NCI-H2107 (cell line): ENCODE measurements around the gene ANO7.

ENCODE experiments used
- DNase-seq: peaks from one replicate; lab custom pipeline; 2025; lab: John Stamatoyannopoulos, UW

ANO7 gene, protein sequence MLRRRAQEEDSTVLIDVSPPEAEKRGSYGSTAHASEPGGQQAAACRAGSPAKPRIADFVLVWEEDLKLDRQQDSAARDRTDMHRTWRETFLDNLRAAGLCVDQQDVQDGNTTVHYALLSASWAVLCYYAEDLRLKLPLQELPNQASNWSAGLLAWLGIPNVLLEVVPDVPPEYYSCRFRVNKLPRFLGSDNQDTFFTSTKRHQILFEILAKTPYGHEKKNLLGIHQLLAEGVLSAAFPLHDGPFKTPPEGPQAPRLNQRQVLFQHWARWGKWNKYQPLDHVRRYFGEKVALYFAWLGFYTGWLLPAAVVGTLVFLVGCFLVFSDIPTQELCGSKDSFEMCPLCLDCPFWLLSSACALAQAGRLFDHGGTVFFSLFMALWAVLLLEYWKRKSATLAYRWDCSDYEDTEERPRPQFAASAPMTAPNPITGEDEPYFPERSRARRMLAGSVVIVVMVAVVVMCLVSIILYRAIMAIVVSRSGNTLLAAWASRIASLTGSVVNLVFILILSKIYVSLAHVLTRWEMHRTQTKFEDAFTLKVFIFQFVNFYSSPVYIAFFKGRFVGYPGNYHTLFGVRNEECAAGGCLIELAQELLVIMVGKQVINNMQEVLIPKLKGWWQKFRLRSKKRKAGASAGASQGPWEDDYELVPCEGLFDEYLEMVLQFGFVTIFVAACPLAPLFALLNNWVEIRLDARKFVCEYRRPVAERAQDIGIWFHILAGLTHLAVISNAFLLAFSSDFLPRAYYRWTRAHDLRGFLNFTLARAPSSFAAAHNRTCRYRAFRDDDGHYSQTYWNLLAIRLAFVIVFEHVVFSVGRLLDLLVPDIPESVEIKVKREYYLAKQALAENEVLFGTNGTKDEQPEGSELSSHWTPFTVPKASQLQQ

DNA sequence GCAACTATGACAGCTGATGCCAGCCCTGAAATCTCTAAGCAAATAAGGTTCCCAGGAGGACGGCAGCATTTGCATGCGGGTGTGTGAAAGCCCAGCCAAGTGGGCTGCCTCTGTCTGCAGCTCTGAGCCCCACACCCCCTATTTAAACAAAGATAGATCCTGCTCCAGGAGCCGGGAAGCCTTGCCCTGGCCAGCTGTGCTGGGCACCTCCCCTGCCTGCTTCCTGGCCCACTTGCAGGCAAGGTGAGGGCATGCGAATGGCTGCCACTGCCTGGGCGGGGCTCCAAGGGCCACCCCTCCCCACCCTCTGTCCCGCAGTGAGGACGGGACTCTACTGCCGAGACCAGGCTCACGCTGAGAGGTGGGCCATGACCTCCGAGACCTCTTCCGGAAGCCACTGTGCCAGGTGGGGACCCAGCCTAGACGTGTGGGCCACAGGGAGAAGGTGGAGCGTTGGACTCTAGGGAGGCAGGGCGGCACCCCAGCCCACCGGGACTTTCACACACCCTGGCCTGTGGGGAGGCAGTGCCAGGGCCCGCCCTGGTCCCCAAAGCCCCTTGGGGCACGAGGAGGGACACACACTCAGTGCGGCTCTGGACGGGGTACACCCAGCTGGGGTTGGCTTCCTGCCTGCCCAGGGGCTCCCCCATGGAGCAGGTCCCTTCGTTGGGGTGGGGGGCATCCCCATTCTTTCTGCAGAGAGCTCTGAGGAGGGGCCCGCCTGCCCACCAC is at the start of gene ANO7:
ANO7 (plus strand) TSS at position 317 of the 732 bp plus-strand sequence. CDS start 1,387 bp downstream, outside the sequence.
- DNase-seq = no peak

DNA sequence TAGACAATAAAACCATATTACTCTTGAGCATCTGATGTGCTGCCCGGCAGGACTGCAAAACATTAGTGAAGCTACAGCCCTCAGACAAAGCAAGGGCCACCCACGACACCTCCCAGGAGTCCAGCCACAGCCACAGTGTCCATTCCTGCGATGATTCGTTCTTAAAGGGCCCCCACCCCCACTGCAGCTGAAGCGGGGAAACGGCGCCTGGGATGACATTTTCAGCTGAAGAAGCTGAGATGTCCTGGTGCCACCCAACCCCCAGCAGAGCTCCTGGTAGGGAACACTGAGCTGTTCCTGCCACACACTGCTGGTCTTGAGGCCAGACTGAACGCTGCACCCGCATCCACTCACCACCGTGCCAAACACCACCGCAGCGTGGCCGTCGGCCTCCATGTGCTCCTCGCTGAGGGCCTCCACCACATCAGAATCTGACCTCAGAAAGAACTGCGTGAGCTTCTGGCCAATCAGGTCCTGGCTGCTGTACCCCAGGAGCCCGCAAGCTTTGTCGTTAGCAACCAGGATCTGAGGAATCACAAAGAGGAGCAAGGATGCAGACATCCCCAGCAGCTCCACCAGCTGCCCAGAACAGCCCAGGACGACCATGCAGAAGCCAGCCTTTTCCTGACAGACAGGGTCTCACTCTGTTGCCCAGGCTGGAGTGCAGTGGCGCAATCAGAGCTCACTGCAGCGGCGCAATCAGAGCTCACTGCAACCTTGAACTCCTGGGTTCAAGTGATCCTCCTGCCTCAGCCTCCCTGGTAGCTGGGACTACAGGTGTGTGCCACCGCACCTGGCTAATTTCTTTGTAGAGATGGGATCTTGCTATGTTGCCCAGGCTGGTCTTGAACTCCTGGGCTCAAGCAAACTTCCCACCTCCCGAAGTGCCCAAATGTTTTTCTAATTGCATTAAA is 48.7 kb upstream of the ANO7 start:
- no peak for DNase-seq

DNA sequence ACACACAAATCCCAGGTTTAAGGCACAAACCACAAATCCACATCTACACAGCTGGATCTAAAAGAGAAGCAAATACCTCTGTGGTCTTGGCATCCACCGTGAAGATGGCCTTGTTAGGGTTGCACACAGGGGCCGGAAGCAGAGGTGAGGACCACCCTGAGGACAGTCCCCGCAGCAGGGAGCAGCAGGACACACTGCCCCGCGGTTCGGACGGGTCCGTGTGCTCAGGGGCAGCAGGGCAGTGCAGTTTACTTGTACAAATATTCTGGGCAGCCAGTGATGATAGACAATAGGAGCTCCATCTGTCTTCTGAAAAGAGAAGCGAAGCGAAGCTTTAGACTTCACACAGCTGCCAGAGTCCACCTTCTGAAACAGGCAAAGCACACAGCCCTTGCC is 48.0 kb upstream of the ANO7 start:
- no peak for DNase-seq

DNA sequence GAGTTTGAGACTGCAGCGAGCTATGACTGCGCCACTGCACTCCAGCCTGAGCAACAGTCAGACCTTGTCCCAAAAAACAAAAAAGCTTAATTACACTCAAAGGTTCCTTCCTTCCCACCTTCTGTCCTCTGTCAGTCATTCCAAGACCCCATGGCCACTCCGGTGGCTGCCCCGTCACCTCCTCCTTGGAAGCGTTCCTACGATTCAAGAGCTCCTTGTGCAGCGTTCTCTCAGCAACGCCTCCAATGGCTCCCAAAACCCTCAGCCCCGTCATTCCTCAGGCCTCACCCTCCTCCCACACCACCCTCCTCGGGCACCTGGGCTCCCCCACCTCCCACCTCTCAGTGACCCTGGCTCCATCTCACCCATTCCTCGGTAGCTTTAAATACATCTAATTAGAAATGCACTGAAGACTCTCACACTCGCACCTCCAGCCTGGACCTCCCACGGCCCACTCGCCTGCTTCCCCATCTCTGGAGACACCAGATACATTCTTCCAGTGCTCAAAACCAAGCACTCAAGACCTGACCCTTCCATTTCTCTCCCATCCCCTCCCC is 47.2 kb upstream of the ANO7 start:
- no peak for DNase-seq

DNA sequence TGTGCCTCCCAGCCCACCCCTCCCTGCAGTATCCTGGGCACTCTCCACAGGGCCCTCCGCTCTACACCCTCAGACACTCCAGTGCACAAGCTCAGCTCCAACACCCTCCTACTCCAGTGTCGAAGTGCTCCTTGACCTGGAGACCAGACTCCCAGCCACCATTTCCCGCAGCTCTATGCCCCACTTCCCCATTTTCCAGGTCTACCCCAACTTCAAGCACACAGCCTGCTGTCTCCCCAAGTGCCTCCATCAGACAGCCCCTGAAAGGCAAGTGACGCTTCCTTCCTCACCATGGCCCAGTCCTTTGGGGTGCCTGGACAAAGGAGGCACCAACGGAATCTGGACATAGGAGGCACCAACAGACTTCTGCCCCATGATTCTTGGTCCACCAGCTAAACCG is 46.4 kb upstream of the ANO7 start:
- no peak for DNase-seq

DNA sequence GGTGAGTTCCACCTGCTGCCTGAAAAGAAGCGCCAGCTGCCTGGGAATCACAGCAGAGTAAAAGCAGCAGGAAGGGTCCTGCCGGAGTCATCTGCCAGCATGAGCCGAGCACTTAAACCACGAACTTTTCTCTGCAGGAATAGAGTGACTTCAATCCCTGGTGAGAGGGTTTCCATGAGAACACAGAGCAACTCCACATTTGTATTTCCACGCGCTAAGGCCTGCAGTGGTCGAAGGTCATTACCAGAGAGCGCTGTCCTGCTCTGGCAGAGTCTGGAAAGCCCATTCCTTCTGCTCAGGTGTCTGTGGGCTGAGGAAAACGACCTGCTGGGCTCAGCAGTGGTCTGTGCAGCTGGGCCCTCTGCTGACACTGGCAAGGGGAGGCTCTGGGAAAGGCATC is 45.9 kb upstream of the ANO7 start:
- no peak for DNase-seq

DNA sequence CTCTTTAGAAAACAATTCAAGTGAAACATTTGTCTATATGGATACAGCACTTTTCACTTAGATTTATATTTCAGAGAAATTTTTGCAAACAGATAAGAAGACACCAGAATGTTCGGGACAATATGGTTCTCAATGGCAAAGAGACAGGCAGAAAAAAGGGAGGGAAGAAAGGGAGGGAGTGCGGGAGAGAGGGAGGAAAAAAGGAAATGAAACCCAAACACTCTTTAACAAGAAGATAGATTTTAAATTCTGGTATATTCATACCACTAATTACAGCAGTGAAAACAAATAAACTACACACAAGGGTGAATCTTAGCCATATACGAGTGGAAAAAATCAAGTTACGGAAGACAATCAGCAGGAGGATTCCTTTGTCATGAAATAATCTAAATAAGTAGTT is 42.2 kb upstream of the ANO7 start:
- no peak for DNase-seq

DNA sequence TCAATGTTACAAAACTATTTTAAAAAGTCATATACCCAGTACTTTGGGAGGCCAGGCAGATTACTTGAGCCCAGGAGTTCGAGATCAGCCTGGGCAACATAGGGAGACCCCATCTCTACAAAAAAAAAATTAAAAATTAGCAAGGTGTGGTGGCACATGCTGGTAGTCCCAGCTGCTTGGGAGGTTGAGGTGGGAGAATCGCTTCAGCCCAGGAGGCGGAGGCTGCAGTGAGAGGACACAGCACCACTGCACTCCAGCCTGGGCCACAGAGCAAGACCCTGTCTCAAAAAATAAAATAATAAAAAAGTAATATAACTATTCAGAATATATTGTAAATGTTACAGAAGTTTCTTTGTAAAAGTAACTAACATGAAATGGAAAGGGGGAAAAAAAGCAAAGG is 41.1 kb upstream of the ANO7 start:
- DNase-seq = no peak

DNA sequence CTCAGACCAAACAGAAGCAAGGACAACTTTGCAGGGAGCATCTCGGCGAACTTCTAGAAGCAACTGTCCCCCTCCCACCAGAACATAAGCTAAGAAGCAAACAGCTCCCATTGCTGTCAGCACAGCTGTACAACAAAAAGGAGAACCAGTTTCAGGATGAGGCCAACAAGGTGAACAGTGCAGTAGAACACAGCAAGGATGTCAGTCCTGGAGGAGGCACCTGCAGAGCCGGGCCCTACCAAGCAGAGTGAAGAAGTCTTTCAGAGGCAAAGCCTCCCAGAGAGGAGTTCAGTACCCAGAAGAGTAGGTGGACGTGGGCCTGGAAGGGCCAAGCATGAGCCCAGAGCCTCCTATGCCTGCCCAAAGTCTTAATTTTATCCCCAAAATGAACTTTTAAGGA is 40.2 kb upstream of the ANO7 start:
- no peak for DNase-seq

DNA sequence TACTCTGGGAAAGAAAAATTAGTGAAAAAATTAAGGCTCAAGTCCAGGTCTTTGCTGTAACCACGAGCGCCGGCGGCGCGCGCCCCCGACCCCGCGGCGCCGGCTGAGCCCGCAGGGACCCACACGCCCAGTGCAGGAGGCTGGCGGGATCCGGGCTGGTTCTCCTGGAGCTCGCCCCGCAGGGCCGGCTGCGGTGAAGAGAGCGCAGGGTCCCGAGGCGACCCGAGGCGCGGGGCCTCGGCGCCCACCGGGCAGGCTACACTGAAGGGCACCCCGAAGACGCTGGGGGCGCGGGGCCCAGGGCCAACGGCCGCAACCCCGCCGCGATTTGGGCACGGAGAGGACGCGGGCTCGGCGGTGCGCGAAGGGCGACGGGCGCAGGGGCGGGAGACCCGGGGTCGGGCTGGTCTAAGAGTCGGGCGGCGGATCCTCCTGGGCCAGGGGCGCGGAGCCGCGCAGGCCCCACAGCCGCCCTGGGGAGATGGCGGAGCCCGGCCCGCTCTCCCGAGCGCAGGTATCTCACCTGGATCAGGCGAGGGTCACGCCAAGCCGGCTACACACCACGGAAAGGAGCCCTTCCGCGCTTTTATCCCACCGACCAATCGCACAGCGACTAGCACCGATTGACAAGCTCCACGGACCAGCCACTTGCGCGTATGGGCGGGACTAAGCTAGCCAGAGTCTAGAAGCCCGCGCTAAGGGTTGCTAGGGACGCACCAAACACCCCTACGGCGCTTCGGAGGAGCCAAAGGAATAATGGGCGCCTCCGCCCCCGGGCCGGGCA is 39.4 kb upstream of the ANO7 start, which contains the start of gene PASK:
PASK (minus strand) TSS at position 582 of the 784 bp plus-strand sequence. CDS start 6,440 bp downstream, outside the sequence.
- peak; percentile 90 for DNase-seq

DNA sequence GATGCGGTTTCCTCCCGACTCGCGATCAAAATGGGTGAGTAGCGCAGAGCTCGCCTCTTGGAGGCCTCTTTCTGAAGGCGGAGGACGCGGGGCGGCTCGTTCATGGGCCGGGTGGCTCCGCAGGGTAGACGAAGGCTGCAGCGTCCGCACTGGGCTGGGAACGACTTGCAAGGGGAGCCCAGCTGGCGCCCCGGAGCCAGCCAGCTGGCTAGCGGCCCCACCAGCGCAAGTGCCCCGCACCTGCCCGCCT is 38.9 kb upstream of the ANO7 start:
- DNase-seq = no peak

DNA sequence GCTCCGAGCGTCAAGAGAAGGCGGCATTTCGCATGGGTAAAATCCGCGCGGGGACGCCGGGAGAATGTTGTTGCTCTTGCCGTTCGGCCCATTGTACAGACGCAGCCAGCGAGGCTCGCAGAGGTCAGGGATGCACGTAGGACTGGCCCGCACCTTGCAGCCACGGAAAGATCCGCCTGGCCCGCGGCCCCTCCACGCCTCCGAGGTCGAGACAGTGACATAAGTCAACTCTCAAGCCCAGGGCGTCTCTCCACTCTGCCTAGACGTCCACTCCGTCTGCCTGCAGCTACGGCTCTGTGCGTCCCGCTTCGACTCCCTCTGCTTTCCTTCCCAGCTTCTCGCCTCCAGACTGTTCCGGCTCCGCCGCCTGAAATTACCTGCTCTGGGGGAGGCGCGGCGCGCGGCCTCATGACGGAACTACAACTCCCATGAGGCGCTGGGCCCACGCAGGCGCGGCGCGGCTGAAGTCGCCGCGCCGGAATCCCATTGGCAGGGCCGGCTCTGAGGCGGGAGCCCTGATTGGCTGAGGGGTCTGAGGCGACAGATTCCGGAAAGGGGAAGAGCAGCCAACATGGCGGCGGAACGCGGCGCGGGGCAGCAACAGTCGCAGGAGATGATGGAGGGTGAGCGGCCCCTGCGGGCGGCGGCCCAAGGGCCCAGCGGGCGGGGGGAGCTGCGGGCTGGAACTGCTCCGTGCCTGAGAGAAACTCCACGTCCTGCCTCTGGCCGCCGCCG is 38.4 kb upstream of the ANO7 start, which contains the start of gene PPP1R7:
PPP1R7 (plus strand) TSS at position 543 of the 735 bp plus-strand sequence; CDS start at position 572, 29 bp downstream.
- peak; percentile 91 for DNase-seq

DNA sequence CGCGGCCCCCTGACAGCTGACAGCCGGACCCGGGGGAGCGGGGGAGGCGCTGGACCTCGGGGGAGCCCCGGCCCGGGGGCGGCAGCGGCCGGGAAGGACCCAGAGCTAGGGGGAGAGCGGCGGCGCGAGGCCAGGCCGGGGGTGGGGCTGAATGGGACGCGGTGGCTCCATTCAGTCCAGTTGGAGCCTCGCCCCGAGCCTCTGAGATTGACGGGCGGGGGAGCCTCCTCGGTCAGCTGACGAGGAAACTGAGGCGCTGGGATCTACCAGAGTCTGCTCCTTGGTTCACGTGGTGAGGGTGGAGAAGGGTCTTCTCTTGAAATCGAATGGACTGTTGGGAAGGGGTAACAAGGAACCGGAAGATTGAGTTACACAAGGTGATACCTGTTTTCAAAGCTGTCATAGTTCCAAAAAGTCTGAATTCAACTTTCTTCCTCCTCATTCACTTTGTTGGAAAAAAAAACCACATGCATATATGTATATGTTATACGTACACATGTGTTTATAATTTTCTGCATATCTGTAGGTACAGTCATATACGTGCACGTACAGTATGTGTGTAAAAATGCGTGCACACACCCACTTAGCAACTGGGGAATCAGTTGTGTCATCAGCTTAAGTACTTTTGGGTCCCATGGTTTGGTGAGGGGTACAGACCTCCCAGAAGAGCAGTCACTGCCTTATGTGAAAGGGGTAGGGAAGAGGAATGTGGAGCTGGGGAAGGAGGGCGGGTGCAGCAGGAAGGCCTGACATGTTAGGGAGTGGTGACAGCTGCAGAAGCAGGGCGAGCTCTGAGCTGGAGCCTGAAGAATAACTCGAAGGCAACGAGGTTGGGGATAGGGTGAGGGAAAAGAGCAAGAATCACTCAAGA is 37.6 kb upstream of the ANO7 start:
- DNase-seq = no peak

DNA sequence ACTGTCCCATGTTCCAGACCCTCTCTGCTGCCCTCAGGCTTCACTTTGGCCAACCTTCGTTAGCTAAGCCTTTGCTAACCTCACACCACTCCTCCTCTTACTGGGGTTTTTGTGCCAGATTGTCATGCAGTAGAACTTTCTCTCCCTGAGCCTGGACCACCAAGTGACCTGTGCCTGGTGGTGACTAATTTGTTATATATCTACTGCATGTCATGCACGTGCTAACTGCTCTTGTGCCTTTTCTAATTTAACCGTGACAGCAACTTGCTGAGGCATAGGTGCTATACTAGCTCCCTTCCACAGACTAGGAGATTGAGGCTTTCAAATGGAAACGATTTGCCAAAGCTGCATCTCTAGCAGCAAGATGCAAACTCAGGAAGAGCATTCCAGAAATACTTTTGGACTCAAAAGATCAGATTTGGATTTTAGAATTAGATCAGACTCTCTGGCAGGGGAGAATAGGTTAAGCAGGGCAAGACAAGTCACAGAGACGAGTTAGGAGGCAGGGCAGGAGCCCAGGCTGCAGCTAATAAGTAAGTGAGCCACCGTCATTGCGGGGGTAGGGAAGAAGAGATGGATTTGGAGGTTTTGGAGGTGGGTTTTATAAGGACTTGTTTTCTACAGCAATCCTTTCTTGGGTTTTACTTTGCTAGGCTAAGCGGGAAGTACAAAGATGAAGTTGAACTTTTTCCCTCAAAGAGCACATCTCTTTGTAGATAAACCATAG is 36.4 kb upstream of the ANO7 start:
- DNase-seq = no peak

DNA sequence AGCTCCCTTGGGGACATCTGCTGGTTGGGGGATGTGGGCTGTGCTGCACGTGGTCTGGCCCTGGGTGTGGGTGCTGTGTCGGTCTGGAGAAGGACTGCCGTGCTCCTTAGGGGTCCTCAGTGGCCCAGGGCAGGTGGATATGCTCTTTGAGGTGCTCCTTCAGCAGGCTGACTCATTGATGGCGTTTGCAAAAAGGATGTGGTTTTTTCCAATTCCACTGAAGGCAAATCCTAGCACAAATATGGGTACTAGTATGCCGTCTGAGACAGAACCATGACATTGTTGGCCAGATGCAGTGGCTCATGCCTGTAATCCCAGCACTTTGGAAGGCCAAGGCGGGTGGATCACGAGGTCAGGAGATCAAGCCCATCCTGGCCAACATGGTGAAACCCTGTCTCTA is 34.9 kb upstream of the ANO7 start:
- DNase-seq = no peak

DNA sequence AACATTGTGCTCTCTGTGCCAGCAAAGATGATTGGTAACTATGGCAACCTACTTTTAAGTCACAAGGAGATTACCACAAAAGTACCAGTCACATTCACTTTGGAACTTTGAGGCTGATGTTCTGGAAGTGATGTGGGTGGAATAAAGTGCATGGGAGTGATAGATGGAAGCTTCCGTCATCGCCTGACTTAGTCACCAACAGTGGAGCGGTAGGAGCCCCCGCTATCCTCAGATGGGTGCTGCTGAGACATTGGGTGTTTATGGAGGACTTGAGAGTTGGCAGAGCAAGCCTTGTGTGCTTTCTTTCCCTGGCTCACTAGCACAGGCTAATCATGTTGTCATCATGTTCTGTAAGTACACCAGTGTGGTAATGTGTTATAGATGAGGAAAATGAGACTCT is 33.6 kb upstream of the ANO7 start:
- DNase-seq = no peak

DNA sequence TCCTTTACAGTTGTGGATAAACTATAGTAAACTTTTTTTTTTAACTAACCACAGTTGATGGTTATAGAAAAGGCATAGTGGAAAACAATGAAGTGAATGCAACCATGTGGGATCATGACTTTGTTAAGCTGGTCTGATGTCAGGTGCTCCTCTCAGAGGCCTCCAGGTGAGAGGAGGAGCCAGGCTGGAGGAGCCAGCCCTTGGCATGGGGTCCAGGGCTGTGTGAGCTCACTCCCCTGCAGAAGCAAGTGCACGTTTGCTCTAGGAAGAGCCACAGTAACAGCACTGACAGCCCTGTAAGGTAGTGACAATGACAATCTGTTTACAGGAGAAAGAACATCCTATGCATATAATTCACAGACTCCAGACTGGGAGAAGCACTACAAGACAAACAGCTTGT is 32.5 kb upstream of the ANO7 start:
- DNase-seq = no peak

DNA sequence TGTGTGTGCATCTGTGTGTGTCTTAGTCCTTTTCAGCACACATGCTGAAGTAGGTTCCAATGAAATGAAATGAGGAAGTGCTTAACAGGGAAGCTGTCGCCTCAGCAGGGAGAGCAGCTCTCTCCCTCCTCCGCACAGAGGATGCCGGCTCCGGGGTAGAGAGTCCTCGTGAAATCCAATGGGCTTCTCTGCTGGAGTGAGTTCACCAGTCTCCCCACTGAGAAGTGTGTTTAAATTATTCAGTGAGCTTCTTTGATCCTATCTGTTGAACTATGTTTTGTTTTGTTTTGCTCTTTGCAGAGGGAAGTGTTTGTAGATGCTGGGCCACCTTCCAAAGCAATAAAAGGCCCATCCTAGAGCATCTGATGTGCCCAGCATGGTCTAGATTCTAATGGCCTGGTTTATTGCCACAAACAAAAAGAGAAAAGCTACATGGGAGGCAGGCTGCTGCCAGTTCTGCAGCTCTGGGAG is 31.5 kb upstream of the ANO7 start:
- no peak for DNase-seq
